ENCODE measurements around the gene EXOC3L2.

EXOC3L2 gene

DNA sequence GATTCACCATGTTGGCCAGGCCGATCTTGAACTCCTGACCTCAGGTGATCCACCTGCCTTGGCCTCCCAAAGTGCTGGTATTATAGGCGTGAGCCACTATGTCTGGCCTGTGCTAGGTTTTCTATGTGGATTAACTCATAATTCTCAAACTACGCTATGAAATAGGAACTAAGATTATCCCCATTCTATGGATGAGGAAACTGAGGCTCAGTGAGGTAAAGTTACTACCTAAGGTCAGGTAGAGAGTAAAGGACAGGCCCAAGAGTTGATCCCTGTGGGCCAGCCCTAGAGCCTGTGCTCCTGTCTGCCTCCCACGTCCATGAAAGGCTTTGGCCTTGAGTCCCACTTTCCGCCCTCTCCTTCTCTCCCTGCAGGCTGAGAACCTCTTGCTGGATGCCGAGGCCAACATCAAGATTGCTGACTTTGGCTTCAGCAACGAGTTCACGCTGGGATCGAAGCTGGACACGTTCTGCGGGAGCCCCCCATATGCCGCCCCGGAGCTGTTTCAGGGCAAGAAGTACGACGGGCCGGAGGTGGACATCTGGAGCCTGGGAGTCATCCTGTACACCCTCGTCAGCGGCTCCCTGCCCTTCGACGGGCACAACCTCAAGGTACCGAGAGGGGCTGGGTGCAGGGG, 26.0 kb upstream of the EXOC3L2 start:
- TF ChIP-seq FOXP2 (optimal IDR thresholded peaks at IDR 0.05; ENCODE audit: borderline replicate concordance, extremely low read depth, extremely low read length, insufficient read depth) (no peak), SIN3A (IDR thresholded peaks at IDR 0.05; ENCODE audit: borderline replicate concordance, insufficient read depth, low read length) (no peak), TAF1 (IDR thresholded peaks at IDR 0.05; ENCODE audit: borderline replicate concordance, insufficient read depth, low read length) (no peak), POLR2AphosphoS5 (IDR thresholded peaks at IDR 0.05; ENCODE audit: low read depth, low read length) (no peak)
- TF ChIP-seq, protein P1, sequence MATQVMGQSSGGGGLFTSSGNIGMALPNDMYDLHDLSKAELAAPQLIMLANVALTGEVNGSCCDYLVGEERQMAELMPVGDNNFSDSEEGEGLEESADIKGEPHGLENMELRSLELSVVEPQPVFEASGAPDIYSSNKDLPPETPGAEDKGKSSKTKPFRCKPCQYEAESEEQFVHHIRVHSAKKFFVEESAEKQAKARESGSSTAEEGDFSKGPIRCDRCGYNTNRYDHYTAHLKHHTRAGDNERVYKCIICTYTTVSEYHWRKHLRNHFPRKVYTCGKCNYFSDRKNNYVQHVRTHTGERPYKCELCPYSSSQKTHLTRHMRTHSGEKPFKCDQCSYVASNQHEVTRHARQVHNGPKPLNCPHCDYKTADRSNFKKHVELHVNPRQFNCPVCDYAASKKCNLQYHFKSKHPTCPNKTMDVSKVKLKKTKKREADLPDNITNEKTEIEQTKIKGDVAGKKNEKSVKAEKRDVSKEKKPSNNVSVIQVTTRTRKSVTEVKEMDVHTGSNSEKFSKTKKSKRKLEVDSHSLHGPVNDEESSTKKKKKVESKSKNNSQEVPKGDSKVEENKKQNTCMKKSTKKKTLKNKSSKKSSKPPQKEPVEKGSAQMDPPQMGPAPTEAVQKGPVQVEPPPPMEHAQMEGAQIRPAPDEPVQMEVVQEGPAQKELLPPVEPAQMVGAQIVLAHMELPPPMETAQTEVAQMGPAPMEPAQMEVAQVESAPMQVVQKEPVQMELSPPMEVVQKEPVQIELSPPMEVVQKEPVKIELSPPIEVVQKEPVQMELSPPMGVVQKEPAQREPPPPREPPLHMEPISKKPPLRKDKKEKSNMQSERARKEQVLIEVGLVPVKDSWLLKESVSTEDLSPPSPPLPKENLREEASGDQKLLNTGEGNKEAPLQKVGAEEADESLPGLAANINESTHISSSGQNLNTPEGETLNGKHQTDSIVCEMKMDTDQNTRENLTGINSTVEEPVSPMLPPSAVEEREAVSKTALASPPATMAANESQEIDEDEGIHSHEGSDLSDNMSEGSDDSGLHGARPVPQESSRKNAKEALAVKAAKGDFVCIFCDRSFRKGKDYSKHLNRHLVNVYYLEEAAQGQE (IDR thresholded peaks at IDR 0.05; ENCODE audit: insufficient read depth in 1 of 2, low read depth in 2 of 2, low read length in 2 of 2) = no peak

DNA sequence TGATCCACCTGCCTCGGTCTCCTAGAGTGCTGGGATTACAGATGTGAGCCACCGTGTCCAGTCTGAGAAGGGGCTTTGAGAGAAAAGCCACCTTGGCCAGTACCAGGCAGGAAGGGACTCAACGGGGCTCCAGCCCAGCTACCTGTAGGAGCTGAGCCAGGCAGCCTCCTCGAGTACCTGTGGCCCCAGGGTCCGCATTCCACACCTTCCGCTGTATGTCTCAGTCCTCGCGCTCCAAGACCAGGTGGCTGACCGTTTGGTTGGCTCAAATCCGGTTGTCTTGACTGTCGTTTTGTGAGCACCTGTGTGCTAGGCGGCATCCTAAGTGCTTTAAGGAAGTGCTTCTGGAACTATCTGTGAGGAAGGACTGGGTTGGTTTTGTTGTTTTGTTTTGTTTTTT, 22.1 kb upstream of the EXOC3L2 start:
- no peak for TF ChIP-seq TAF1 (IDR thresholded peaks at IDR 0.05; ENCODE audit: borderline replicate concordance, insufficient read depth, low read length)
- no peak for TF ChIP-seq FOXP2 (optimal IDR thresholded peaks at IDR 0.05; ENCODE audit: borderline replicate concordance, extremely low read depth, extremely low read length, insufficient read depth)
- no peak for TF ChIP-seq POLR2AphosphoS5 (IDR thresholded peaks at IDR 0.05; ENCODE audit: low read depth, low read length)
- no peak for TF ChIP-seq SIN3A (IDR thresholded peaks at IDR 0.05; ENCODE audit: borderline replicate concordance, insufficient read depth, low read length)
- TF ChIP-seq, protein P1 (IDR thresholded peaks at IDR 0.05; ENCODE audit: insufficient read depth in 1 of 2, low read depth in 2 of 2, low read length in 2 of 2) = no peak

DNA sequence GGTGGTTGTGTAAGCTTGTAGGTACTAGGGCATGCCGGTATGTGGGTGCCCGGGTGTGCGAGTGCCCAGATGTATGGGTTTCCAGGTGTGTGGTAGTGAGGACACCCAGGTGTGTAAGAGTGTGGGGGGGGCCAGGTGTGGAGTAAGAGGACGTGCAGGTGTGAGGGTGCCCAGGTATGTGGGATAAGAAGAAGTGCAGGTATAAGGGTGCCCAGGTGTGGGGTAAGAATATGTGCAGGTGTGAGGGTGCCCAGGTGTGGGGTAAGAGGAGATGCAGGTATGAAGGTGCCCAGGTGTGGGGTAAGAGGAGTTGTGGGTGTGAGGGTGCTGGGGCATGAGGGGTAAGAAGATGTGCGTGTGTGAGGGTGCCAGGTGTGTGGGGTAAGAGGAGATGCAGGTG, 20.2 kb upstream of the EXOC3L2 start:
- TF ChIP-seq POLR2AphosphoS5 (IDR thresholded peaks at IDR 0.05; ENCODE audit: low read depth, low read length) (no peak), TAF1 (IDR thresholded peaks at IDR 0.05; ENCODE audit: borderline replicate concordance, insufficient read depth, low read length) (no peak), FOXP2 (optimal IDR thresholded peaks at IDR 0.05; ENCODE audit: borderline replicate concordance, extremely low read depth, extremely low read length, insufficient read depth) (no peak), SIN3A (IDR thresholded peaks at IDR 0.05; ENCODE audit: borderline replicate concordance, insufficient read depth, low read length) (no peak)
- TF ChIP-seq, protein P1 (IDR thresholded peaks at IDR 0.05; ENCODE audit: insufficient read depth in 1 of 2, low read depth in 2 of 2, low read length in 2 of 2) = no peak

DNA sequence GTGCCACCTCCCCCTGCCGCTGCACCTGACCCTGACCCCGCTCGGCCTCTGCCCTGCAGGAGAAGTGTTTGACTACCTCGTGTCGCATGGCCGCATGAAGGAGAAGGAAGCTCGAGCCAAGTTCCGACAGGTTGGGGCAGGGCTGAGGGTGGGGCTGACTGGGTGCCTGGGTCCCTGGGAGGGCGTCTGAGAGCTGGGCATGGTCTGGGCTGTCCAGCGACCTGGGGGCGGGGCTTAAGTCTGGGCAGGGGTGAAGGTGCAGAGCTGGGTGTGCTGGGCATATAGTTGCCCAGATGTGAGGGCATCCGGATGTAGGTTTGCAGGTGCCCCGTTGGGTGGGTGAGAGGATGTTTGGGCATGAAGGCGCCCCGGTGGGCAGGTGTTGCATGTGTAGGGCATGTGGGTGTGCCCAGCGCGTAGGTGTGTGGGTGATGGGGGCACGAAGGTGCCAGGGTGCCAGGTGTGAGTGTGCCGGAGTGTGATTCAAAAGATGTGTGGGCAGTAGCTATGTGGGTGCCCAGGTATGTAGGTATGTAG, 19.6 kb upstream of the EXOC3L2 start:
- TF ChIP-seq SIN3A (IDR thresholded peaks at IDR 0.05; ENCODE audit: borderline replicate concordance, insufficient read depth, low read length) (no peak), TAF1 (IDR thresholded peaks at IDR 0.05; ENCODE audit: borderline replicate concordance, insufficient read depth, low read length) (no peak), POLR2AphosphoS5 (IDR thresholded peaks at IDR 0.05; ENCODE audit: low read depth, low read length) (no peak), FOXP2 (optimal IDR thresholded peaks at IDR 0.05; ENCODE audit: borderline replicate concordance, extremely low read depth, extremely low read length, insufficient read depth) (no peak)
- TF ChIP-seq, protein P1 (IDR thresholded peaks at IDR 0.05; ENCODE audit: insufficient read depth in 1 of 2, low read depth in 2 of 2, low read length in 2 of 2) = no peak

Data from PFSK-1 (cell line).